ENCODE results near the gene CORIN. TPM values are rescaled to one million over a fixed set of nuclear protein-coding genes. Genes with fewer than 3 reads are reported as not detected.

The CORIN gene
- total RNA-seq, 1 donor from 2014 or later: 92.0 TPM

- peaks cover 9% of the 10 kb centered on the region for H3K9me3 ChIP-seq (replicated peaks)
- no peak for DNase-seq
- TF ChIP-seq CTCF (IDR thresholded peaks at IDR 0.05; ENCODE audit: borderline replicate concordance): no peak
- peak overlapping the region; percentile 89 for H3K27ac ChIP-seq (replicated peaks)
- H3K4me3 ChIP-seq: no peak overlapping the region
- intact Hi-C loops (cut with micrococcal nuclease): no loop called here
- H3K27me3 ChIP-seq (ENCODE audit: low read depth): no peaks in the 10 kb centered on the region
- H3K36me3 ChIP-seq: peaks cover 6% of the 10 kb centered on the region
- H3K4me1 ChIP-seq: peaks cover 60% of the 10 kb centered on the region
These were observed 90.7 kb downstream of the CORIN start for GRCh38 chr4:47747211-47747610.

GRCh38 chr4:47746122-47746521, 91.7 kb downstream of the CORIN start:
- Histone ChIP-seq H3K4me1 (peaks cover 56% of the 10 kb centered on the region), H3K27ac (replicated peaks) (peak overlapping the region; percentile 89), H3K9me3 (replicated peaks) (peaks cover 9% of the 10 kb centered on the region), H3K4me3 (no peak overlapping the region), H3K36me3 (peaks cover 6% of the 10 kb centered on the region), H3K27me3 (ENCODE audit: low read depth) (no peaks in the 10 kb centered on the region)
- intact Hi-C loops (cut with micrococcal nuclease): no loop called here
- no peak for DNase-seq
- no peak for TF ChIP-seq CTCF (IDR thresholded peaks at IDR 0.05; ENCODE audit: borderline replicate concordance)

GRCh38 chr4:47744843-47745382, 93.0 kb downstream of the CORIN start:
- H3K4me3 ChIP-seq: peak overlapping the region; percentile 3
- H3K9me3 ChIP-seq (replicated peaks): peaks cover 17% of the 10 kb centered on the region
- peaks cover 46% of the 10 kb centered on the region for H3K4me1 ChIP-seq
- no peak for DNase-seq
- H3K27ac ChIP-seq (replicated peaks): peak overlapping the region; percentile 89
- intact Hi-C loops (cut with micrococcal nuclease): no loop called here
- peaks cover 6% of the 10 kb centered on the region for H3K36me3 ChIP-seq
- no peaks in the 10 kb centered on the region for H3K27me3 ChIP-seq (ENCODE audit: low read depth)
- TF ChIP-seq CTCF (IDR thresholded peaks at IDR 0.05; ENCODE audit: borderline replicate concordance): no peak

- Histone ChIP-seq H3K27me3 (ENCODE audit: low read depth) (no peaks in the 10 kb centered on the region), H3K9me3 (replicated peaks) (peaks cover 24% of the 10 kb centered on the region), H3K4me1 (peaks cover 39% of the 10 kb centered on the region), H3K36me3 (peaks cover 6% of the 10 kb centered on the region), H3K27ac (replicated peaks) (peak overlapping the region; percentile 89), H3K4me3 (peak overlapping the region; percentile 3)
- intact Hi-C loops (cut with micrococcal nuclease): no loop called here
- no peak for DNase-seq
- TF ChIP-seq CTCF (IDR thresholded peaks at IDR 0.05; ENCODE audit: borderline replicate concordance): no peak
These were observed 93.6 kb downstream of the CORIN start for GRCh38 chr4:47744253-47744652.

GRCh38 chr4:47741200-47741599, 96.7 kb downstream of the CORIN start:
- Histone ChIP-seq H3K4me1 (peaks cover 42% of the 10 kb centered on the region), H3K27ac (replicated peaks) (peak overlapping the region; percentile 7), H3K27me3 (ENCODE audit: low read depth) (no peaks in the 10 kb centered on the region), H3K9me3 (replicated peaks) (peaks cover 34% of the 10 kb centered on the region), H3K36me3 (peaks cover 6% of the 10 kb centered on the region), H3K4me3 (no peak overlapping the region)
- intact Hi-C loops (cut with micrococcal nuclease): no loop called here
- no peak for DNase-seq
- no peak for TF ChIP-seq CTCF (IDR thresholded peaks at IDR 0.05; ENCODE audit: borderline replicate concordance)
